Tibial nerve (tissue), 4 donors: Measurements from ENCODE around the gene ATXN7L3B. TPM values are rescaled to one million over a fixed set of nuclear protein-coding genes. Genes with fewer than 3 reads are reported as not detected.

Experiments
- DNase-seq, 2 donors: peaks; one replicate each; pipeline ENCODE4 v3.0.0-alpha.2; 2019; ENCODE audit warnings: low spot score in 2 of 2
- H3K27ac ChIP-seq, 4 donors: fragments of 200-600 bp; sonication (generic) in 3 of 4; one replicate each; pipeline ENCODE4 v1.5.1; 2017 to 2019; ENCODE audit warnings: mild to moderate bottlenecking in 1 of 4
- H3K27me3 ChIP-seq, 2 donors: fragments of 200-600 bp; sonication (generic) in 1 of 2; one replicate each; pipeline versions ENCODE4 v1.5.1 to v1.6.0; 2017 to 2019
- H3K36me3 ChIP-seq, 3 donors: fragments of 200-600 bp; sonication (generic); one replicate each; pipeline ENCODE4 v1.5.1; 2018 to 2019
- H3K4me1 ChIP-seq, 4 donors: fragments of 200-600 bp; sonication (generic) in 3 of 4; one replicate each; pipeline ENCODE4 v1.5.1; 2017 to 2019
- H3K4me3 ChIP-seq, 4 donors: fragments of 200-600 bp; sonication (generic) in 3 of 4; one replicate each; pipeline ENCODE4 v1.5.1; 2017 to 2019; ENCODE audit warnings: mild to moderate bottlenecking in 1 of 4, moderate library complexity in 1 of 4
- H3K9me3 ChIP-seq, 4 donors: fragments of 200-600 bp; sonication (generic) in 3 of 4; one replicate each; pipeline ENCODE4 v1.5.1; 2017 to 2019
- EP300 ChIP-seq, 2 donors: sonication (generic); formaldehyde crosslinking; IDR thresholded peaks; one replicate each; pipeline ENCODE4 v1.6.1; 2017; ENCODE audit warnings: antibody characterized with exemption in 2 of 2, mild to moderate bottlenecking in 1 of 2
- POLR2A ChIP-seq, 2 donors: fragments of 450-650 bp; IDR thresholded peaks; one replicate each; pipeline ENCODE4 v1.6.1; 2017; ENCODE audit warnings: antibody characterized with exemption in 2 of 2, mild to moderate bottlenecking in 2 of 2, moderate library complexity in 2 of 2
- WGBS, 2 donors: methylation state at CpG; one replicate each; pipeline ENCODE4 v1.1.5; 2018; 5-methylcytosine and 5-hydroxymethylcytosine counted together
- total RNA-seq, 4 donors: library from RNA; depleted of rRNA; stranded (reverse); fragments of >200 nt; gene quantifications; one replicate each; pipeline ENCODE4 v1.1.0, GENCODE V29; 2016
- TF ChIP-seq, protein P1 (sequence below), 5 experiments: fragments of 200-600 bp in 3 of 5; fragments of 450-650 bp in 2 of 5; sonication (generic) in 3 of 5; IDR thresholded peaks; one replicate each; pipeline ENCODE4 v1.5.1; 2016 to 2019; ENCODE audit warnings: antibody characterized with exemption in 5 of 5, mild to moderate bottlenecking in 3 of 5, moderate library complexity in 2 of 5

Gene ATXN7L3B
- 10 to 100 TPM; 15.3 to 22.0 (median 18.5) TPM for total RNA-seq

DNA sequence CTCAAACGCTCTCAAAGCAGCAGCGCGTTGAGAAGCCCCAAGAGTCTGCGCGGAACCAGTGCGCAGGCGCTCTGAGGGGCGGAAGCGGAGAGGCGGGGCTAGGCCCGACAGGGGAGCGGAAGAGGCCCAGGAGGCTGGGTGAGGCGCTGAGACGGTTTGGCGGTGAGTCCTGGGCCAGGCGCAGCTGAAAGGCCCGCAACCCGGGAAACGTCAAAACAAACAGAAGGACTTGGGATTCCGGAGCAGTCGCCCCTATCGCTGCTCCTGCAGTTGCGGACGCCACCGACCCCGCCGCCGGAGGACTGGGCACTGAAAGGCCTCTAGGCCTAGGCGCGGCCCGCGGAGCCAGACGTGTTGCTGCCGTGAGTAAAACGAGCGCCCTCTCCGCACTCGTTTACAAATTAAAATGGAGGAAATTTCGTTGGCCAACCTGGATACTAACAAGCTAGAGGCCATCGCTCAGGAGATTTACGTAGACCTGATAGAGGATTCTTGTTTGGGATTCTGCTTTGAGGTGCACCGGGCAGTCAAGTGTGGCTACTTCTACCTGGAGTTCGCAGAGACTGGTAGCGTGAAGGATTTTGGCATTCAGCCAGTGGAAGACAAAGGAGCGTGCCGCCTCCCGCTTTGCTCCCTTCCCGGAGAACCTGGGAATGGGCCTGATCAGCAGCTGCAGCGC lies at the start of gene ATXN7L3B:
ATXN7L3B (plus strand) TSS at position 129 of the 679 bp plus-strand sequence; CDS start at position 407, 278 bp downstream.
- Histone ChIP-seq H3K4me1 (peaks cover 5 to 48% (median 33%) of the 10 kb centered on the region in 4 donors), H3K36me3 (peaks cover 0 to 13% (median 0%) of the 10 kb centered on the region in 3 donors), H3K4me3 (peak within 1 kb of the TSS; percentile 64 to 90 (median 72)), H3K9me3 (no peaks in the 10 kb centered on the region), H3K27ac (peak within 1 kb of the TSS; percentile 81 to 98 (median 90)), H3K27me3 (no peaks in the 10 kb centered on the region)
- peak; percentile 79 to 82 for DNase-seq
- TF ChIP-seq EP300 (IDR thresholded peaks at IDR 0.05): peak in 1 of 2 donors; percentile 96
- TF ChIP-seq, protein P1, sequence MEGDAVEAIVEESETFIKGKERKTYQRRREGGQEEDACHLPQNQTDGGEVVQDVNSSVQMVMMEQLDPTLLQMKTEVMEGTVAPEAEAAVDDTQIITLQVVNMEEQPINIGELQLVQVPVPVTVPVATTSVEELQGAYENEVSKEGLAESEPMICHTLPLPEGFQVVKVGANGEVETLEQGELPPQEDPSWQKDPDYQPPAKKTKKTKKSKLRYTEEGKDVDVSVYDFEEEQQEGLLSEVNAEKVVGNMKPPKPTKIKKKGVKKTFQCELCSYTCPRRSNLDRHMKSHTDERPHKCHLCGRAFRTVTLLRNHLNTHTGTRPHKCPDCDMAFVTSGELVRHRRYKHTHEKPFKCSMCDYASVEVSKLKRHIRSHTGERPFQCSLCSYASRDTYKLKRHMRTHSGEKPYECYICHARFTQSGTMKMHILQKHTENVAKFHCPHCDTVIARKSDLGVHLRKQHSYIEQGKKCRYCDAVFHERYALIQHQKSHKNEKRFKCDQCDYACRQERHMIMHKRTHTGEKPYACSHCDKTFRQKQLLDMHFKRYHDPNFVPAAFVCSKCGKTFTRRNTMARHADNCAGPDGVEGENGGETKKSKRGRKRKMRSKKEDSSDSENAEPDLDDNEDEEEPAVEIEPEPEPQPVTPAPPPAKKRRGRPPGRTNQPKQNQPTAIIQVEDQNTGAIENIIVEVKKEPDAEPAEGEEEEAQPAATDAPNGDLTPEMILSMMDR (IDR thresholded peaks at IDR 0.05): no peak
- TF ChIP-seq POLR2A (IDR thresholded peaks at IDR 0.05): peak; percentile 73 to 74
- WGBS, 2 donors: 0 to 1% methylated on average over 41 to 49 of the region's 49 CpGs

DNA sequence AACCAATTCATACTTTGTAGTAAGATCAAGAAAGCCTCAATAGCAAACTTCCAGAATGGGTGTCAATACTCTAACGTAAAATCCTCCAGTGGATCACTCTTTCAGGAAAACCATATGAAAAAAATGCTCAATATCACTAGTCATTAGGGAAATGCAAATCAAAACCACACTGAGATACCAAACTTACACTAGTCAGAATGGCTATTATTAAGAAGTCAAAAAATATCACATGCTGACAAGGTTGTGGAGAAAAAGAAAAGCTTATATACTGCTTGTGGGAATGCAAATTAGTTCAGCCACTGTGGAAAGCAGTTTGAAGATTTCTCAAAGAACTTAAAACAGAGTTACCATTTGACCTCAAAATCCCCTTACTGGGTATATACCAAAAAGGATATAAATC lies 49.5 kb upstream of the ATXN7L3B start:
- TF ChIP-seq, protein P1 (IDR thresholded peaks at IDR 0.05): no peak
- TF ChIP-seq EP300 (IDR thresholded peaks at IDR 0.05): no peak
- TF ChIP-seq POLR2A (IDR thresholded peaks at IDR 0.05): no peak
- DNase-seq: no peak
- Histone ChIP-seq H3K36me3 (no peaks in the 10 kb centered on the region), H3K27ac (no peak overlapping the region), H3K27me3 (no peaks in the 10 kb centered on the region), H3K9me3 (no peaks in the 10 kb centered on the region), H3K4me3 (no peak overlapping the region), H3K4me1 (peaks cover 0 to 4% (median 0%) of the 10 kb centered on the region in 4 donors)
- 42 to 76% methylated on average over 1 of the region's 1 CpG for WGBS, 2 donors

DNA sequence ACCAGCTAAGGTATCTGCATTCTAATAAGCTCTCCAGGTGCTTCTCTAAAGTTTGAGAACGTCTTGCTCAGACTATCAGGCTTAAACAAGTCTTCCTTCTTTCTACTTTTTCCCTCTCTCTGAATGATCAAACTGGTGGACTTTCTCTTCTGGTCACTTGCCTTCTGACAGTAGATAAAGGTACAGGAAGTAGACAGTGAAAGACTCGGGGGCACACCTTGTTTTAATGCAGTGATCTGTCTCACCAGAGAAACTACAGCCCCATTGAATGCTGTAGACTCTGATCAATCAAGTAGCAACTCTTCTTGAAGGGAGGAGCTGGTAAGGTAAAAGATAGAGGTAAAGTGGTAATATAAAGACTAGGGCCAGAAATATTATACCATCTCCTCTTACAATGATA lies 48.1 kb upstream of the ATXN7L3B start:
- no peak for DNase-seq
- H3K27me3 ChIP-seq: no peaks in the 10 kb centered on the region
- WGBS, 2 donors: 68 to 69% methylated on average over 2 of the region's 2 CpGs
- no peaks in the 10 kb centered on the region for H3K9me3 ChIP-seq
- no peak for TF ChIP-seq POLR2A (IDR thresholded peaks at IDR 0.05)
- TF ChIP-seq, protein P1 (IDR thresholded peaks at IDR 0.05): no peak
- TF ChIP-seq EP300 (IDR thresholded peaks at IDR 0.05): no peak
- H3K36me3 ChIP-seq: no peaks in the 10 kb centered on the region
- no peak overlapping the region for H3K4me3 ChIP-seq
- H3K4me1 ChIP-seq: peaks cover 0 to 4% (median 0%) of the 10 kb centered on the region in 4 donors
- H3K27ac ChIP-seq: no peak overlapping the region

DNA sequence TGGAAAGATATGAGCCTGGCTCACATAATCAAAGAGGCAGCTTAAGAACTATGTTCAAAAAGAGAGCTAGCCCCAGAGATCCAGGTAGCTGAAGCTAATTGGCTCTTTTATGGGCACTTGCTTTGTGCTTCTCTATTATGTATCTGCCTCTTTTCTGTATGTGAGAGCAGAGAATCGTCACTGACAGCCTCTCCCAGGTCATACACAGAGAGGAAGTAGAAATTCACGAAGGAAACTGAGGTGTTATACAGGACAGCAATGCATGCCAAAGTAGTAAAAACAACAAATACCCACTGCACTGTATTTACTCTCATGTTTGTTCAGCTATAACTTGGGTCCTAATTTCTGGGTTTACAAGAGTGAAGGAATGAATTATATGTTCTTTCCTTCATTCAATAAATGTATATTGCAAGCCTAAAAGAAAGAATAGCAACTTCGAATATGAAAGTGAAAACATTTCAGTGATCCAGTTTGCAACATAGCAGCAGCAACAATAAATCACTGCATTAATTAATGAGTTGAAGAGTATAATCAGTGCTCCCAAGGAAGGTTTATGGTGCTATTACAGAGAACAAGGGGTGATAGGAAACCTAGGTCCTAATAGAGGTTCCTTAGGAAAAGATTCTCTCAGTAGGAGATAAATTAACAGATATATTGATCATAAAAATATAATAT lies 47.1 kb upstream of the ATXN7L3B start:
- H3K36me3 ChIP-seq: no peaks in the 10 kb centered on the region
- H3K27ac ChIP-seq: no peak overlapping the region
- 16 to 26% methylated on average over 3 of the region's 3 CpGs for WGBS, 2 donors
- H3K4me3 ChIP-seq: no peak overlapping the region
- TF ChIP-seq, protein P1 (IDR thresholded peaks at IDR 0.05): no peak
- TF ChIP-seq EP300 (IDR thresholded peaks at IDR 0.05) (no peak), POLR2A (IDR thresholded peaks at IDR 0.05) (no peak)
- no peaks in the 10 kb centered on the region for H3K9me3 ChIP-seq
- peaks cover 0 to 4% (median 0%) of the 10 kb centered on the region in 4 donors for H3K4me1 ChIP-seq
- no peaks in the 10 kb centered on the region for H3K27me3 ChIP-seq
- no peak for DNase-seq

GRCh38 chr12:74491374-74491773 lies 46.3 kb upstream of the ATXN7L3B start:
- no peak for DNase-seq
- no peak for TF ChIP-seq EP300 (IDR thresholded peaks at IDR 0.05)
- TF ChIP-seq POLR2A (IDR thresholded peaks at IDR 0.05): no peak
- H3K4me1 ChIP-seq: peaks cover 0 to 4% (median 0%) of the 10 kb centered on the region in 4 donors
- WGBS, 2 donors: 22 to 49% methylated on average over 1 of the region's 1 CpG
- no peak overlapping the region for H3K4me3 ChIP-seq
- no peaks in the 10 kb centered on the region for H3K36me3 ChIP-seq
- no peaks in the 10 kb centered on the region for H3K27me3 ChIP-seq
- no peaks in the 10 kb centered on the region for H3K9me3 ChIP-seq
- no peak overlapping the region for H3K27ac ChIP-seq
